C4-2B (cell line): ENCODE results near the gene CCN2.

Experiments used
- CTCF ChIP-seq: fragments of 450-650 bp; conservative IDR thresholded peaks from 2 replicates; pipeline ENCODE4 v1.5.1; 2017; ENCODE audit warnings: mild to moderate bottlenecking
- ZFX ChIP-seq: fragments of 450-650 bp; IDR thresholded peaks from 2 replicates; pipeline ENCODE4 v1.6.1; 2017

GRCh38 chr6:131898718-131899117 lies 52.5 kb downstream of the CCN2 start:
- TF ChIP-seq ZFX (no peak), CTCF (no peak)
